HG02970 (cell line): ENCODE data around the gene BCL11A.

Experiments used
- ATAC-seq: cut with Tn5 transposase; IDR thresholded peaks from one replicate; pipeline ENCODE4 v1.9.1; 2021; ENCODE audit warnings: mild to moderate bottlenecking, moderate library complexity, moderate number of reproducible peaks; ENCODE audit not compliant: unreplicated experiment, low FRiP score

BCL11A gene

GRCh38 chr2:60512062-60512622, 41.3 kb downstream of the BCL11A start:
- ATAC-seq, result no peak

GRCh38 chr2:60510713-60511112, 42.7 kb downstream of the BCL11A start:
- no peak for ATAC-seq

- ATAC-seq, result no peak
Observed at GRCh38 chr2:60509066-60509465, 44.4 kb downstream of the BCL11A start.

GRCh38 chr2:60508339-60508917, 45.0 kb downstream of the BCL11A start:
- ATAC-seq, result no peak

DNA sequence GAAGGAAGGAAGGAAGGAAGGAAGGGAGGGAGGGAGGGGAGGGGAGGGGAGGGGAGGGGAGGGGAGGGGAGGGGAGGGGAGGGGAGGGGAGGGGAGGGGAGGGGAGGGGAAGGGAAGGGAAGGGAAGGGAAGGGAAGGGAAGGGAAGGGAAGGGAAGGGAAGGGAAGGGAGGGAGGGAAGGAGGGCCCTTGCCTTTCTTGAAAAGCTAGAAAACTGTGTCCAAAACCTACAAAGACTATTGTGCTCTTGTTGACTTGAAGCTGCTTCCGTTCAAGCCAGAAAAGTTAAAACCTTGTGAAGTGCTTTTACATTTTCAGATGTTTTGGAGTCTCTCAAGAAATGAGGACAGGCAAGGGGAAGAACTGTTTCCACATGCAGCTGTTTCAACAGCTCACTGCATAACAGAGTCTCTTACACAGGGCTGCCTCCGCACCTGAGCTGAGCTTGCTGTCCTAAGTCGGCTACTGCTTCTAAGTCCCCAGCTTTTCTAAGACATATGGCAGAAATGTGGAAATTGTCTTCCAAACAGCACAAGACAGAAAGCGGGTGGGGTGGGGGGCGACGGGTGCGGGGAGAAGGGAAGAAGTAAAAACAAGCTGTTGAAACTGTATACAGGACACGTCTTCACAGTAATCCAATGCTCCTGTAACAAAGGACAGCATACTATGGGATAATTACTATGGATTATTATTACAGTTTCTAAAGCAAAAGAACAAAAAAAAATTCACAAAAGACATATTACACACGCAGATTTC, 46.1 kb downstream of the BCL11A start:
- no peak for ATAC-seq

GRCh38 chr2:60505880-60506260, 47.6 kb downstream of the BCL11A start:
- no peak for ATAC-seq

DNA sequence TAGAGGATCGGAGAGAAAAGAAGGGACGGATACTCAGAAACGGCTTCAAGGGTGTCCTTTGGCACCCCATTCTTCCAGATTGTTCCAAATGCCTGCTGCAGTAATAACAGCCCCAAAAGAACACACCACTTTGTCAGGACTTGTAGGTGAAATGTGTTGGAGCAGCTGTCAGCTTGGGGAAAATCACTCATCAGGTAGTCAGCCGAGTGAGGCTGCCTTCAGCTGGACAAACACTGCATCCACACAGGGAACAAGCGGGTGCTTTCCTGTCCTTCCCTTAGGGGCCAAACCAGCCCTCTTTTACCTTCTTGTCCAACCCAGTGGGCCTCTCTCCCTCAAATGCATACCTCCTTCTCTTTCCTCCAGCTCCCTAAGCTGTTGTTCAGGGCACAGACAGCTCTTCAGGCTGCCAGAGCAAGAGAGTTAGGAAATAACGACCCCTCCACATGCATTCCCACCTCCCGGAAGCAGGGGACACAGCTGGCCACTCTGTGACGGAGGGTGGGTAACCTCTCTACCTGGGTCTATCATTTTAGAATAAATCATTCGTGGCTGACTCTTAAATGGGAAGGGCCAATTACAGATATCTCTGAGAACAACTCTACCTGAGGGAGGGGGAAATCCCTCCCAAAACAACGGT, 48.1 kb downstream of the BCL11A start:
- no peak for ATAC-seq

GRCh38 chr2:60504049-60504448, 49.4 kb downstream of the BCL11A start:
- ATAC-seq, result no peak

DNA sequence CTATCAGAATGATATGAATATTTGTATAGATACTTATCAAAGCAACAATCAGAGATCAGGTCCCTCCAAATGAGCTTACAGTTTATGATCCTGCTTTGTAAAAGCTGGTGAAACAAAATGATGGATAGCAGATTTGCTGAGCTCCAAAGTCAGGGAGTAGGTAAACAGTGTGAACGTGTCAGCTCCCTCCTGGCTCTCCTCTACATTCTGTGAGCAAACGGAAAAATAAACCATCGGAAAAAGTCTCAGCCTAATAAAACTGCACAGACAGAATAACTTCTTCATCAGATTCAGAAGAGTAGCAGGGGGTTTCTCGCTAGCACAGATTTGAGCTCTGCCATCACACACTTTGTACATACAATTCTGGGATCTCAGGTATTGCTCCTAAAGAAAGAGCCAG, 51.3 kb downstream of the BCL11A start:
- ATAC-seq, result no peak

DNA sequence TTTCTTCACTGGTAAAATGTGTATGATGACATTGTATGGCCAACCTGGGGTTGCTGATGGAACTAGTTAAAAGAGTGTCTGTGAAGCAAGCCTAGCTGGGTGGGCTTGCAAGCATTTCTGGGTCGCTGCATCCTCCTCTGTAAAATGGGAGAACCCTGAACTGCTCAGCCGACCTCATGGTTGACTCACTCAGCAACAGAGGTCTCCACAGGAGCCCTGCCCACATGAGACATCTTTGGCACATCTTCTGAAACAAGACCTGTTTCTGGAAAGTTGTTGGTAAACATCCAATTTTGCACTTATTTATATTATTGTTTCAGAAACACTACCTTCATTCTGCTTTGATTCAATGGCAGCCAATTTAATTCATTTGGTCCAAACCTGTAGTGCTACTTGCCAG, 52.6 kb downstream of the BCL11A start:
- no peak for ATAC-seq

GRCh38 chr2:60499651-60500265, 53.7 kb downstream of the BCL11A start:
- no peak for ATAC-seq

- ATAC-seq, result no peak
Observed at GRCh38 chr2:60498816-60499429, 54.5 kb downstream of the BCL11A start.

GRCh38 chr2:60498127-60498815, 55.2 kb downstream of the BCL11A start:
- no peak for ATAC-seq

- ATAC-seq, result no peak
Observed at GRCh38 chr2:60497500-60497899, 56.0 kb downstream of the BCL11A start.

- no peak for ATAC-seq
Observed at GRCh38 chr2:60496956-60497355, 56.5 kb downstream of the BCL11A start.

DNA sequence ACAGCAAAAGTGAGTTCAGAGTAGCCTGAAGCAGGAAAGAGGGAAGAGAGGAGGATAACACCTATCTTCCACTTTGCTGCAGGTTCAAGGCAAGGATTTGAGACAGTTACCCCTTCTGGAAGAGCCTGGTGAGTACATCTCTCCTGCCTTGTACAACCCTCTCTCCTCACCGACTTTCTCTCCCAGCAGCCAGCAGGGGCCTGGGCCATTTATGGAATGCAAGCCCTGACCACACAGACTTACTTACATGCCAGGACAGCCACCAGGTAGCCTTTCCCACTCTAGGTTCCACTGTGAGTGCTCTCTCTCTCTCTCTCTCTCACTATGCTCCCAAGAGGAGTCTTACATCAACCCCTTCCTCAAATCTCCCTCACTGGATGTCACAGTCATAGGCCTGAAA, 57.0 kb downstream of the BCL11A start:
- ATAC-seq, result no peak

GRCh38 chr2:60495041-60495625, 58.3 kb downstream of the BCL11A start:
- no peak for ATAC-seq

- ATAC-seq, result no peak
Observed at GRCh38 chr2:60493804-60494387, 59.6 kb downstream of the BCL11A start.

- no peak for ATAC-seq
Observed at GRCh38 chr2:60492548-60492947, 60.9 kb downstream of the BCL11A start.
